ENCODE data around the gene KRT39. TPM values are rescaled to one million over a fixed set of nuclear protein-coding genes. Genes with fewer than 3 reads are reported as not detected.
A peak's percentile ranks its signal among the peaks of the same experiment; 100 is the strongest.

The KRT39 gene
- total RNA-seq, 1 donor = 0.36 TPM

DNA sequence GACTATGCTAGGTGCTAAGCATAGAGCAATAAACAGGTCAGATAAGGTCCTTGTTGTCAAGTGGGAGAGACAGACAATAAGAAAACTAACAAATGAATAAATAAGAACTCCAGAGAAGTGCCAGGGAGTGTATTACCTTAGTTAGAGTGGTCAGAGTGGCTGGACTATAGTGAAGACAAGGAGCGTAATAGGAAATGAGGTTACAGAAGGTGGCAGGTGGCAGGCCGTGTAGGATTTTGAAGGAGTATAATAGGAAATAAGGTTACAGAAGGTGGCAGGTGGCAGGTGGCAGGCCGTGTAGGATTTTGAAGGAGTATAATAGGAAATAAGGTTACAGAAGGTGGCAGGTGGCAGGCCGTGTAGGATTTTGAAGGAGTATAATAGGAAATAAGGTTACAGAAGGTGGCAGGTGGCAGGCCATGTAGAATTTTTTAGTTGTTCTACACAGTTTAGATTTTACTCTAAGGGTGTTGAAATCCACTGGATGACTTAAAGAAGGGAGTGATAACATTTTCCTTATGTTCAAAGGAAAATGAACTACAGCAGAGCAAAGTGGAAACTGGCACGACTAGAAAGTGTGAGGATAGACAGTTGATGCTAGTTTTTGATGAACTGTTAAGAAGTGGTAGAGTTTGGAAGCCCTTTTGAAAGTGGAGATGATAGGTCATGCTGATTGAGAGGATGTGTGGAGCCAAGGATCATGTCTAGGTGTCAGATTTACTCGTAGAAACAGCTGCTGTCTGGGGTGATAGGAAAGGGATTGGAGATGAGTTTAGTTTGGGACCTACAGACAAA is 45.8 kb upstream of the KRT39 start:
- TF ChIP-seq, protein P1, sequence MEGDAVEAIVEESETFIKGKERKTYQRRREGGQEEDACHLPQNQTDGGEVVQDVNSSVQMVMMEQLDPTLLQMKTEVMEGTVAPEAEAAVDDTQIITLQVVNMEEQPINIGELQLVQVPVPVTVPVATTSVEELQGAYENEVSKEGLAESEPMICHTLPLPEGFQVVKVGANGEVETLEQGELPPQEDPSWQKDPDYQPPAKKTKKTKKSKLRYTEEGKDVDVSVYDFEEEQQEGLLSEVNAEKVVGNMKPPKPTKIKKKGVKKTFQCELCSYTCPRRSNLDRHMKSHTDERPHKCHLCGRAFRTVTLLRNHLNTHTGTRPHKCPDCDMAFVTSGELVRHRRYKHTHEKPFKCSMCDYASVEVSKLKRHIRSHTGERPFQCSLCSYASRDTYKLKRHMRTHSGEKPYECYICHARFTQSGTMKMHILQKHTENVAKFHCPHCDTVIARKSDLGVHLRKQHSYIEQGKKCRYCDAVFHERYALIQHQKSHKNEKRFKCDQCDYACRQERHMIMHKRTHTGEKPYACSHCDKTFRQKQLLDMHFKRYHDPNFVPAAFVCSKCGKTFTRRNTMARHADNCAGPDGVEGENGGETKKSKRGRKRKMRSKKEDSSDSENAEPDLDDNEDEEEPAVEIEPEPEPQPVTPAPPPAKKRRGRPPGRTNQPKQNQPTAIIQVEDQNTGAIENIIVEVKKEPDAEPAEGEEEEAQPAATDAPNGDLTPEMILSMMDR (IDR thresholded peaks at IDR 0.05; ENCODE audit: extremely low read depth, low read depth, low read length) = no peak
- Histone ChIP-seq H3K4me1 (ENCODE audit: insufficient read depth, low read length) (no peaks in the 10 kb centered on the region), H3K4me3 (ENCODE audit: insufficient read depth, low read length) (no peak overlapping the region), H3K4me2 (ENCODE audit: insufficient read depth, low read length) (no peak overlapping the region), H2AFZ (ENCODE audit: low read length) (peak overlapping the region; percentile 48), H3K27ac (ENCODE audit: low read depth, low read length) (no peak overlapping the region), H3K27me3 (ENCODE audit: insufficient read depth, low read length) (no peaks in the 10 kb centered on the region), H3K9me3 (ENCODE audit: low read depth, low read length) (no peaks in the 10 kb centered on the region), H3K36me3 (ENCODE audit: insufficient read depth, low read length) (no peaks in the 10 kb centered on the region), H3K79me2 (ENCODE audit: insufficient read depth, low read length) (no peaks in the 10 kb centered on the region), H4K20me1 (ENCODE audit: insufficient read depth, low read length) (no peaks in the 10 kb centered on the region)
- DNase-seq (ENCODE audit: insufficient read length, low spot score, missing footprints) = no peak

DNA sequence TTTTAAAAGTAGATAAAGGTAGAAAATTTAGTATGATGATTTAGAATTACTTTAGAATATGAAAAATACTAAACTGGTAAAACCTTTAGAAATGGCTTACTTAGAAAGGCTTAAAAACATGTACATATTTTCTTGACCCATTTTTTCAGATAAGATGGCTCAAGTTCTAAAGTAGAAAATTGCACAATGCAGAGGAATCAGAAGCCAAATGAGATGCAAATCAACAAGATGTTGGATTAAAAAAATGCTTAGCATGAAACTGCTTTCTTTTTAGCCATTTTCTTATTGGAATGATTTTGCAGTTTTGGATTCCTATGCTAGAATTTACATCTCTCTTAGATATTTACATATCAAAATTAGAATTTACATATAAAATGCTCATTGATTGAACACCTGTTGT is 43.7 kb upstream of the KRT39 start:
- TF ChIP-seq, protein P1 (IDR thresholded peaks at IDR 0.05; ENCODE audit: extremely low read depth, low read depth, low read length) = no peak
- Histone ChIP-seq H3K36me3 (ENCODE audit: insufficient read depth, low read length) (no peaks in the 10 kb centered on the region), H3K79me2 (ENCODE audit: insufficient read depth, low read length) (no peaks in the 10 kb centered on the region), H2AFZ (ENCODE audit: low read length) (no peak overlapping the region), H3K27ac (ENCODE audit: low read depth, low read length) (no peak overlapping the region), H3K4me1 (ENCODE audit: insufficient read depth, low read length) (no peaks in the 10 kb centered on the region), H4K20me1 (ENCODE audit: insufficient read depth, low read length) (no peaks in the 10 kb centered on the region), H3K27me3 (ENCODE audit: insufficient read depth, low read length) (no peaks in the 10 kb centered on the region), H3K9me3 (ENCODE audit: low read depth, low read length) (no peaks in the 10 kb centered on the region), H3K4me2 (ENCODE audit: insufficient read depth, low read length) (no peak overlapping the region), H3K4me3 (ENCODE audit: insufficient read depth, low read length) (no peak overlapping the region)
- DNase-seq (ENCODE audit: insufficient read length, low spot score, missing footprints) = no peak

DNA sequence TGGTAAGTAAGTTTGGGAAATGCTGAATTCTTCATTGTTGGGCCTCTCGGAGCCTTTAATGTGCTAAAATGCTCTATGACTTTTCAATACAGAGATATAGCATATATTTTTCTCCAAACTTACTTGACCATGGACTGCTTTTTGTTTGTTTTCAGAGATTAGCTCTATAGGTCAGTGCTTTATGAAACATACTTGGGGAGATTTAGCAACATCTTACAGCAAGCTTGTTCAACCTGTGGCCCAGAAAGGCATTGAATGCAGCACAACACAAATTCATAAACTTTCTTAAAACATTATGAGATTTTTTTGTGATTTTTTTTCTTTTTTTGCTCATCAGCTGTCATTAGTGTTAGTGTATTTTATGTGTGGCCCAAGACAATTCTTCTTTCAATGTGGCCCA is 43.2 kb upstream of the KRT39 start:
- TF ChIP-seq, protein P1 (IDR thresholded peaks at IDR 0.05; ENCODE audit: extremely low read depth, low read depth, low read length) = no peak
- no peak overlapping the region for H3K4me3 ChIP-seq (ENCODE audit: insufficient read depth, low read length)
- no peaks in the 10 kb centered on the region for H3K9me3 ChIP-seq (ENCODE audit: low read depth, low read length)
- H3K27ac ChIP-seq (ENCODE audit: low read depth, low read length) = no peak overlapping the region
- H3K79me2 ChIP-seq (ENCODE audit: insufficient read depth, low read length) = no peaks in the 10 kb centered on the region
- no peaks in the 10 kb centered on the region for H4K20me1 ChIP-seq (ENCODE audit: insufficient read depth, low read length)
- H3K36me3 ChIP-seq (ENCODE audit: insufficient read depth, low read length) = no peaks in the 10 kb centered on the region
- no peaks in the 10 kb centered on the region for H3K27me3 ChIP-seq (ENCODE audit: insufficient read depth, low read length)
- H3K4me2 ChIP-seq (ENCODE audit: insufficient read depth, low read length) = no peak overlapping the region
- H3K4me1 ChIP-seq (ENCODE audit: insufficient read depth, low read length) = no peaks in the 10 kb centered on the region
- DNase-seq (ENCODE audit: insufficient read length, low spot score, missing footprints) = no peak
- no peak overlapping the region for H2AFZ ChIP-seq (ENCODE audit: low read length)

DNA sequence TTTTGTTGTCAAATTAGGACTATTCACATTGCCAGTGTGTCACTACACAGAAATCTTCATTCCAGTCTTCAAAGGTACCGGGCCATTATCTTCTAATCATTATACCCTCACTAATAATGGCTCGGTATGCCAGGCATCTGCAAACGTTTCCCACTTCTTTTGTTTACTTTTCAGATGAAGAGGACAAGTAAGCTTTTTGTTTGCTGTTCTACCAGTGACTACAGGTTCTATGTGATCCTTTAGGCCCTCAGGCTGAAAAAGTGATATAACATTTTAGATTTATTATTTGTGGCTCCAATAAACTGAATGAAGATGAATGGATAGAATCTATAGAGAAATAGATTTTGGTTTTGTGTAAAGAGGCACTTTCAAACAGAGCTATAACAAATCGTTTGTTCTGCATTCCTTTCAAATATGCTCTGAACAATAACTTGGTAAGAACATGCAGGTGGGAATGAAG is 42.6 kb upstream of the KRT39 start:
- H3K9me3 ChIP-seq (ENCODE audit: low read depth, low read length) = no peaks in the 10 kb centered on the region
- TF ChIP-seq, protein P1 (IDR thresholded peaks at IDR 0.05; ENCODE audit: extremely low read depth, low read depth, low read length) = no peak
- H3K27me3 ChIP-seq (ENCODE audit: insufficient read depth, low read length) = no peaks in the 10 kb centered on the region
- H4K20me1 ChIP-seq (ENCODE audit: insufficient read depth, low read length) = no peaks in the 10 kb centered on the region
- no peak for DNase-seq (ENCODE audit: insufficient read length, low spot score, missing footprints)
- H2AFZ ChIP-seq (ENCODE audit: low read length) = no peak overlapping the region
- no peak overlapping the region for H3K4me2 ChIP-seq (ENCODE audit: insufficient read depth, low read length)
- H3K4me1 ChIP-seq (ENCODE audit: insufficient read depth, low read length) = no peaks in the 10 kb centered on the region
- H3K4me3 ChIP-seq (ENCODE audit: insufficient read depth, low read length) = no peak overlapping the region
- H3K36me3 ChIP-seq (ENCODE audit: insufficient read depth, low read length) = no peaks in the 10 kb centered on the region
- no peaks in the 10 kb centered on the region for H3K79me2 ChIP-seq (ENCODE audit: insufficient read depth, low read length)
- H3K27ac ChIP-seq (ENCODE audit: low read depth, low read length) = no peak overlapping the region
